Amniotic epithelial cell (primary cell): ENCODE data around the gene SMC1B.
"Not testable (repeated sequence)": the region's sequence is repeated elsewhere in the genome, so short reads cannot be mapped to it uniquely, and the experiment has no call there.

Source experiments
- DNase-seq: peaks from one replicate; pipeline ENCODE4 v3.0.0-alpha.2; 2010; ENCODE audit warnings: low read depth

SMC1B gene

GRCh38 chr22:45413368-45414211, at the start of gene SMC1B, which contains the start of gene RIBC2:
Gene SMC1B (minus strand): TSS chr22:45413599. CDS start chr22:45413567, 32 bp downstream.
Gene RIBC2 (plus strand): TSS chr22:45413693. CDS start chr22:45413887, 194 bp downstream.
- DNase-seq, result peak; percentile 72

GRCh38 chr22:45462034-45462655, 48.7 kb upstream of the SMC1B start:
- DNase-seq, result no peak

- DNase-seq, result peak; percentile 90
Observed at GRCh38 chr22:45460288-45461109, 47.1 kb upstream of the SMC1B start.

GRCh38 chr22:45459235-45459634, 45.8 kb upstream of the SMC1B start:
- no peak for DNase-seq

GRCh38 chr22:45458532-45458931, 45.1 kb upstream of the SMC1B start:
- DNase-seq, result no peak

GRCh38 chr22:45456811-45457210, 43.4 kb upstream of the SMC1B start:
- DNase-seq, result no peak

- DNase-seq, result no peak
Observed at GRCh38 chr22:45455621-45456020, 42.2 kb upstream of the SMC1B start.

GRCh38 chr22:45455212-45455611, 41.8 kb upstream of the SMC1B start:
- no peak for DNase-seq

- peak; percentile 34 for DNase-seq
Observed at GRCh38 chr22:45454275-45454674, 40.9 kb upstream of the SMC1B start.

GRCh38 chr22:45453764-45454163, 40.4 kb upstream of the SMC1B start:
- DNase-seq, result no peak

- DNase-seq, result peak; percentile 34
Observed at GRCh38 chr22:45452565-45453379, 39.4 kb upstream of the SMC1B start.

- no peak for DNase-seq
Observed at GRCh38 chr22:45451972-45452371, 38.6 kb upstream of the SMC1B start.

GRCh38 chr22:45450921-45451651, 37.7 kb upstream of the SMC1B start:
- DNase-seq, result peak; percentile 97

GRCh38 chr22:45450101-45450785, 36.8 kb upstream of the SMC1B start:
- no peak for DNase-seq

GRCh38 chr22:45449442-45449841, 36.0 kb upstream of the SMC1B start:
- peak; percentile 37 for DNase-seq

- DNase-seq, result no peak
Observed at GRCh38 chr22:45448431-45448830, 35.0 kb upstream of the SMC1B start.

GRCh38 chr22:45447596-45447995, 34.2 kb upstream of the SMC1B start:
- not testable (repeated sequence) for DNase-seq

GRCh38 chr22:45446216-45446615, 32.8 kb upstream of the SMC1B start:
- peak; percentile 73 for DNase-seq

- DNase-seq, result no peak
Observed at GRCh38 chr22:45445031-45445710, 31.8 kb upstream of the SMC1B start.

GRCh38 chr22:45444168-45444567, 30.8 kb upstream of the SMC1B start:
- DNase-seq, result peak; percentile 72
